Suppressor macrophage treated with lipopolysaccharide for 1 hour (primary cell): Measurements from ENCODE around the gene INTS12.
A peak's percentile ranks its signal among the peaks of the same experiment; 100 is the strongest.

ENCODE experiments used
- DNase-seq, 3 donors: peaks; one replicate each; pipeline ENCODE4 v3.0.0-alpha.2; 2020 to 2022

INTS12 gene

GRCh38 chr4:105679186-105679585, 29.3 kb downstream of the INTS12 start:
- DNase-seq: no peak

GRCh38 chr4:105677709-105678108, 30.8 kb downstream of the INTS12 start:
- no peak for DNase-seq

- no peak for DNase-seq
Measured at GRCh38 chr4:105674011-105674410, 34.5 kb downstream of the INTS12 start.

- DNase-seq: no peak
Measured at GRCh38 chr4:105671301-105671700, 37.2 kb downstream of the INTS12 start.

DNA sequence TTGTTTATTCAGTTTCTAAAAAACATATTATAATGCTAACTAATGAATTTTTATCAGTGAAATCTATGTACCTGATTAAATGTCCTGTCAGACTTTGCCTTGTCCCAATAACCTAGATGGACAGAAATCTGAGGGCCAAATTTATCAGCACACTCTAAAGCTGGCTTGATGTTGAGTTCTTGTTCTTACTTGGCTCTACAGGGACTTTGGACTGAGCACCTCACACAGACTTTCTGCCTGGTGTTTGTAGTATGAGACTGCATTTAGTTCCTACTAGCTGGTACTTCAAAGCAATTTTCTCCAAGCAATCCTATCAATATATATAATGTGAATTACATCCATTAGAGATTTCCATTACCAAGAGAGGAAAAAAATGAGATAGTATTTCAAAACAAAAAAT, 37.8 kb downstream of the INTS12 start:
- no peak for DNase-seq

- peak; percentile 12 to 32 (median 23) for DNase-seq
Measured at GRCh38 chr4:105666693-105667092, 41.8 kb downstream of the INTS12 start.

- DNase-seq: no peak
Measured at GRCh38 chr4:105662935-105663675, 45.4 kb downstream of the INTS12 start.

- DNase-seq: no peak
Measured at GRCh38 chr4:105661028-105661427, 47.5 kb downstream of the INTS12 start.

DNA sequence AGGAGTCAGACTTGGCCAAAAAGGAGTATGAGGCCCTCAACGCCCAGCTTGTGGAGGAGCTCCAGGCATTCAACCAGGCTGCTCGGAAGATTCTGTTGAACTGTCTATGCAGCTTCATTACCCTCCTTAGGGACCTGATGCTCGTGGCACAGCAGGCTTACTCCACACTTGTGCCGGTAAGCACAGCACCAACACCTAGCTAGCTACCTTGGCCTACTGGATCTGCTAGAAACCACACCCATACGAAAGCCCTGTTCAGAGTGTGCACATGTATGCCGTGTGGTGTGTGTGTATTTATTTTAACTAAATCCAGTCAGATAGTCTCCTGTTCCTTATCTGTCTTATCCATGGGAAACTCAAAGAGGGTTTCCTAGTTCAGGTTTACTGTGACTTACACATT, 49.3 kb downstream of the INTS12 start:
- no peak for DNase-seq

DNA sequence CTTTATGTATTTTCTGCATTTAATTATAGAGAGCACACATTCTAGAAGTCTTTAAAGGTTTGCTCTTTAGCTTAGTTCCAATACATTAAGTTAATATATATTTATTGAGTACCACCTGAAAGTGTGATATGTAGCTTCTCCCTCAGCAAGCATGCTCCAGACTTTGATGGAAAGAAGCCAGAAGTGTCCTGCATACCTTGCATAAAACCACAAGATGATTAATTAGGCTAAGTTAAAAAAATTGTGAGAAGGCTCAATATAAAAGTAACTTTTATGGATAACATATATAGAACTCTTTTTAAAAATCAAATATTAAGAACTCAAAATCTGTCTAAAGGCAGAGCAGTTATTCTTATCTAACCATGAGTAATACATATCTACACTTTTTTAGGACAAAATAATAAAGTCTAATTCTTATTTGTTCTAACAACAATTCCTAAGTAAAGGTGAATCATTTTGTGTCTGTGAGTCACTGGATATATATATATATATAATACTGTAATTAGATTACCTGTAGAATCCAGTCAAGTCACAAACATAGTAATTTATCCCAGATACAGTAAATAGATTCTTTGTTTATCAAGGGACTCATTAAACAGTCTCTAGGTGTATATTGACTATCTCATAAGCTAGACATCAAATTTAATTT, 51.2 kb downstream of the INTS12 start:
- DNase-seq: no peak

GRCh38 chr4:105652286-105652888, 56.1 kb downstream of the INTS12 start:
- DNase-seq: no peak

DNA sequence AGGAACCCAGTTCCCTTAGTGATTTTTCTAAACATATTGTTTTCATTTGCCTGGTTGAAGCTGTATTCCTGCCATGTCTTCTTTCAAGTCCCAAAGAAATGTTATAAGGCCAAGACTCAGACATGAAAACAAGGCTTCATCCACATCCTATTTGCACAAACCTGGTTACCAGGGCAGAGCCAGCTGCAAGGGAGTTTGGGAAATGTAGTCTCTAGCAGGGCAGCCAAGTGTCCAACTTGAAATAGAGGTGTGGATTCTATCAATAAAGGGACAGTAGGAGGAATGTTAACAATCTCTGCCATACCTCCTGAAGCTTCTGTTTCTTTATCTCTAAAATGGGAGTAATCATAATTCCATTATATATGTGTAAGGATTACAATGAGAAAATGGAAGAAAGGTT, 56.6 kb downstream of the INTS12 start:
- no peak for DNase-seq

DNA sequence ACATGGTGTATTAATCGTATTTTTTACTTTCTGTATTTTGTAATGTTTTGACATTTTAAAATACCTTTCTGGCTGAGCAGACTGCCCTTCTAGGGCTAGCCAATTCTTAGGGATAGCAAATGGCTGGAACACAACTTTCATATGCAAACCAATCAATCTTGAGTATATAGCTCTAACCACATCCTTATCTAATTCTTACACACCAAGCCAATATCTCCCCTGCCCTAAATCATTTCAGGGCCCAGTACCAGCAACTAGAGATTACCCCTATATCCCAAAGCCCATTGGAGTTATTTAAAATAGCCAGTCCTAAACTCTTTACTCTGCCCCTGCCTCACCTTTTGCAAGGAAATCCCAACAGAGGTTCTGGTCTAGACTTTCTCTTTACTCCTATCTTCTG, 58.3 kb downstream of the INTS12 start:
- DNase-seq: no peak

- peak in 1 of 3 donors; percentile 6 for DNase-seq
Measured at GRCh38 chr4:105645440-105645839, 63.0 kb downstream of the INTS12 start.

GRCh38 chr4:105644257-105644656, 64.2 kb downstream of the INTS12 start:
- no peak for DNase-seq

GRCh38 chr4:105641845-105642244, 66.6 kb downstream of the INTS12 start:
- no peak for DNase-seq

- peak; percentile 72 to 78 (median 77) for DNase-seq
Measured at GRCh38 chr4:105637408-105638176, 70.9 kb downstream of the INTS12 start.

DNA sequence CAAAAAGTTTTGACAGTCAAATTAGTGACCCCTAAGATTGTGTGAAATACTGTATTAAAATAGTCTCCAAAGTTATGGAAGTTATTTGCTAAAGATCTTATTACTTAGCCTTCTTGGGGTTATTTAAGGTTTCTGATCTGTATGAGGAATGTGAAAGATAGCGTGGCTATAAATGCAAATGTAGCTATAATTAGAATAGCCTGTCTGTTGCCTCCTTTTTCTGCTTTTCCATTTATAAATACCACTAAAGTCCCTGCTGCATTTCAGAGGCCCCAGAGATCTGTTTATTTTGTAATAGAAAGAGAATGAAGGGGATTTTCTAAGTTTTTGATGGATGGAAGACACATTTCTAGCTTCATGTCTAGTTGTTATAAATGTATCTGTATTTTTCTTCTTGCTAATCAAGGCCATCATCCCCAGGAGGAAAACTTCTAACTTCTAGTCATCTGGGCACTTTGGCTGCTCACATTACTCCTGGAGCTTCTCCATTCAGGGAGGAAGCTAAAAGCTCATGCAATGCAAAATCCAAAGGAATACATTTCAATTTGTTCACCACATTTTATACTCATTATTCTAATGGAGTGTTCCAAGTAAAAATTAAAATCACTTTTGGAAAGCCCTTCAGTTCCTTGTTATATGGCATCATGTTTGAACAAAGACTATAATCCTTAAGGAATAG, 73.9 kb downstream of the INTS12 start:
- no peak for DNase-seq

DNA sequence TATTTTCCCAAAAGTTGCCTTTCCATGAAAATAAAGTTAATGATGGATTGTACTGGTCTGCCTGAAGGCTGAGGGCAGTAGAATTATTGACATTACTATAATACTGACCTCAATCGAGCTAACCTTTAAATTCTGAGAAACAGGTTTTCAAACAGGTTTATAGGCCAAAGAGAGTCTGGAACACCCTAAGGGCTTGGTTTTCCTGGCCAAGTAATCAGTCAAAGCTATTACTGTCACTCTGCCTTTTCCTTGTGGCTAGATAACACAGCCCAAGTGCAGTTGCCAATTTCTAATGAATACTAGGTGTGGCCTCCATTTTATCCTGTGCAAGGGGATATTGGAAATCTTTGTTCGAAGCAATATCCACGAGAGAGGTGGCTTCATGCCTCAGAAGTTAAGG, 75.2 kb downstream of the INTS12 start:
- no peak for DNase-seq
